HG03439 (cell line): ENCODE data around the gene PDIK1L.

ENCODE experiments used
- ATAC-seq: cut with Tn5 transposase; IDR thresholded peaks from one replicate; pipeline ENCODE4 v1.9.1; 2021; ENCODE audit warnings: mild to moderate bottlenecking, moderate library complexity; ENCODE audit not compliant: unreplicated experiment

Gene PDIK1L

DNA sequence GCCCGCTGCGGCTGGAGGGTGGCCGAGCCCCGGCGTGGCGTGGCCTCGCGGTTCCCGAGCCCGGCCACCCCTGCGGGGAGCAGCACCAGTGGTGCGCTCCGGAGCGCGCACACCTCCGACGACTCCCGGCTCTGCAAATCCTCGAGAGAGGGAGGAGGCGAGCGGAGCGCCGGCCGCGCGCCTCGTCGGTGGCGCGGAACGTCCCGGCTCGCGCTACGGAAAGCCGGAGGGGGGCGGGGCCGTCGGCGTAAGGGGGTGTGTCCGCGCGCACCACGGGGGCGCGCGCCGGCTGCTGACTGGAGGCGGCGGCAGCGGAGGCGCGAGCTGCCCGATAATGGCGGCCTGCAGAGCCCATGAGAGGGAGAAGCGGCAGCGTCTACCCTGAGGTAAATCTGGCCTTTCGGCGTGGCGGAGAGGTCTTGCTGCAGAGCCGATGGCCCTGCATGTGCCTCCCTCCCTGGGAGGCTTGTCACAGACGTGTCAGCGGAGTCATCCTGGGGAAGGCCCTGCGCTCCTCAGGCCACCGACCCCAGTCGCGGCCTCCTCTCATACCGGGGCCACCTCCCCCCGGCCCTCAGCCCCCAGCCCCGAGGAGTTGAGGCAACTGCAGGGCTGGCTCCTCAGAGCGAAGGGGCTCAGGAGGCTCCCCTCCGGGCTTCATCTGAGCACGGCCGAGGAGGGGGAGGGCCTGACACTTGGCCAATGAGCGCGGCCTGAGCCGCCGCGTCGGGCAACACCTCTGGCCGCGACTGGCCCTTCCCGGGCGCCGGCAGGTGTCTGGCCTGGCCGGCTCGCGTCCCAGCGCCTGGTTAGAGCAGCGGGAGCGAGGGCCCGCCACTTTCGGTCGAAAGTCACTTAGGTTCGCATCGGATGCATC lies at the start of gene PDIK1L:
Gene PDIK1L (plus strand): TSS at position 295 of the 877 bp plus-strand sequence. CDS start 2,485 bp downstream, outside the sequence.
- ATAC-seq = peak; percentile 70

DNA sequence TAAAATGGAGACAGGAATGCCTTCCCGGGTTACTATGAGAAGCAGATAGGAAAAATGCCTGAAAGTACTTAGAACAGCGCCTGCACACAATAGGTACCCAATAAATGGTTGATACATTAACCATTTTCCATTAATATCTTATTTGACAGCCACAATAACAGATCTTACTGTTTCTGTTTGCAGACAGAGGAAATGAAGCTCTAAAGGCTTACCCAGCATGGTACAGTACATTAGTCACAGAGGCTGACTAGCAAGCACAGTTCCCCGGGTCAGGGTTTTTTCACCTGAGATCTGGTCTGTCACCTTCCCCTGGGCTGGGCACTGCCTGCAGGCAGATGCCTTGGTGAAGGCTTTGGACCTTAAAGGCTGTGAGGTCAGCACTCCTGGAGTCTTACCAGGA lies 47.1 kb upstream of the PDIK1L start:
- ATAC-seq = no peak

GRCh38 chr1:26066160-26066559 lies 45.5 kb upstream of the PDIK1L start:
- ATAC-seq = no peak

DNA sequence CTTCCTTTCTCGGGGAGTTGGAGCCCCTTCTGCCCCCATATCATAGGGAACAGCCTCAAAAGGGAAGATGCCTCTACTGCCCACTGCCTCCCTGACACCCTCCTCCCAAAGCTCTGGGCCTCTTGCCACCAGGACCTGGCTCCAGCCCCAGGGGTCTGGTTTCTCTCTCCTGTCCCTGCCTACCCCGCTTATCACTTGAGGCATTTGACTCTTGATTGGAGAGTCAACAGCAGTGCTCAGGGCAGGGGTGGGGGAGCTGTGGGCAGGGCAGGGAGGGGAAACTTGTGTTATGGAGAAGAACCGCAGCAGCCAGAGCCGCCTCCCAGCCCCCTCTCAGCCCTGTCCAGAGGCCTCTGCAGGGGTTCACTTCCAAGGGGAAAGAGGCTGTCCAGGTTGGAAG lies 44.8 kb upstream of the PDIK1L start:
- no peak for ATAC-seq

DNA sequence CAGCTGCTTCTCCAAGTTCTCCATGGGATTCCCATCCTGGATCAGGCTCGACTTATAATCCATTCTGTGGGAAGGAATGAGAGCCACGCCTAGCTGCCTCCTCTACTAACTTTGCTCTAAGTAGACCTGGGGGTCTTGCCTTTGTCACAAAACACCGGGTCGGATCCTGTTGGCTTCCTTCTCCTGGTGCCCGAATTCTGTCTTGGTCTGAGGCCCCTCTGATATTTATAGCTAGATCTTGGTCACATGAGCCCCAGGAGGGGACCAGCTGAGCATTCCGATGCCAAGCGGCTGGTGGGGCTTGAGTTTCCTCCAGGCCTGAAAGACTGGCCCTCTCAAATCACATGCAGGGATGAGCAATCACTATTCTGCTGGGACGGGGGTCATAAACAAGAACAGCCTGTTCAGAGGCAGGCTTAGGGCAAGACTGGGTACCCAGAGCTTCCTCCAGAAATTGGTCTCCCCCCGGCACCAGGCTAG lies 44.2 kb upstream of the PDIK1L start, which contains the start of gene TRIM63:
Gene TRIM63 (minus strand): TSS at position 199 of the 480 bp plus-strand sequence. CDS start 136 bp downstream, at position 63.
- no peak for ATAC-seq

DNA sequence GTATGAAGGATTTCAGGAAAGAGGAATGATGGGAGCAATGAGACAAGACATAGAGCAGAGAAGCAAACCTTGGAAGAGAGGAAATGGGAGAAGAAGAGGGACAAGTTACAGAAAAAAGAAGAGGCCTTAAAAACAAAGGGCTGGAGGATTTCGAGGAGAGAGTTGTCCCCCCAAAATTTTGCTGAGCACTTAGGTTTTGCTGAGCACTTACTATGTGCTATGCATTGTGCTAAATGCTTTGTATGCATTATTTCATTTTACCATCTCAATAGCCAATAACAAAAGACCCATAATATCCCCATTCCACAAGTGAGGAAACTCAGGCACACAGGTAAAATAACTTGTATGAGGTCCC lies 41.7 kb upstream of the PDIK1L start:
- no peak for ATAC-seq

GRCh38 chr1:26070296-26070962 lies 41.2 kb upstream of the PDIK1L start:
- no peak for ATAC-seq

DNA sequence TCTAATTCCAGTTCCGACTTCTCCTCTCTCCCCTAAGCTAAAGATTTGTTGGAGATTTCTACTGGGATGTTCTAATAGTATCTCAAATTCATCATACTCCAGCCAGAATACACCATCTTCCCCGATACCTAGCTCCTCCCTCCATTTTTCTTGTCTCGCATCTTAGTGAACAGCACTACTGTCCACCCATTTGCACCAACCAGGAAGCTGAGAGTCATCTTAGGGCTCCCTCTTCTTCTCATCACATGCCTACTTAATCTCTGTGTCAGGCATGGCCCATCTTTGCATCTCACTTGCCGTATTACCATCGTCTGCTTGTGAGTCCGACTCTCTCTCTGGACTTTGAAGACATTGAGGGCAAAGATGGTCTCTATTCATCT lies 40.7 kb upstream of the PDIK1L start:
- ATAC-seq = no peak

DNA sequence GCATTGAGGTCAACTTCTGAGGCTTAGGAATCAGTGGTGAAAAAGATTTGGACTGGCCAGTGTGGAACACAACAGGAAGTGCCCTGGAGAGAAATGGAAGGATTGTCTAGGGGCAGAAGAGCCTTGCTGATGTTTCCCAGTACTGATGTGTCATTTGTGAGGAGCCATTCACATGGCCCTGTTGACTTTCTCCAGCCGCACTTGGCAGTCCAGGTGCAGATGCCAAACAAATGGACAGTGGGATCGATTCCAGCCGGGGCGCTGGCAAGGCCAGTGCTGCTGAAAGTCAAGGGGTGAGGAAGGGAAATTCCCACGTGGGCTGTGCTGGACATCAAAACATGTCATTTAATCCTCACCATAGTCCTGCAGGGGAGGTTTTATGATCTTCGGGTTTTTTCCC lies 39.3 kb upstream of the PDIK1L start:
- no peak for ATAC-seq

GRCh38 chr1:26075421-26076144 lies 36.0 kb upstream of the PDIK1L start:
- ATAC-seq = no peak

DNA sequence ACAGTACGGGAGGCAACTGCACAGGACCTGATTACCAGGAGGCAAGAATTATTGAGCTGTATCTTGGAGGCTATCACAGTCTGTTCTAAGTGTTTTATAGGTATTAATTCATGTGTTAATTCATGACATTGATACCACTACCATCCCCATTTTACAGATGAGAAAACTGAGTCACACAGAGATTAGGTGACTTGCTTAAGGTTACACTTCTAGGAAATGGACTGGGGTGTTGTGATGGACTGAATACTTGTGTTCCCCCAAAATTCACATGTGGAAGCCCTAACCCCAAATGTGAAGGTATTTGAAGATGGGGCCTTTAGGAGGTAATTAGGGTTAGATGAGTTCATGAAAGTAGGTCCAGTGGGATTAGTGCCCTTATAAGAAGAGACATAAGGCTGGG lies 34.1 kb upstream of the PDIK1L start:
- ATAC-seq = no peak

- no peak for ATAC-seq
Measured at GRCh38 chr1:26078286-26079177, 33.1 kb upstream of the PDIK1L start.

- no peak for ATAC-seq
Measured at GRCh38 chr1:26079178-26079563, 32.5 kb upstream of the PDIK1L start.

GRCh38 chr1:26079960-26080814 lies 31.4 kb upstream of the PDIK1L start:
- ATAC-seq = no peak

- ATAC-seq = no peak
Measured at GRCh38 chr1:26081267-26082019, 30.2 kb upstream of the PDIK1L start.

- ATAC-seq = no peak
Measured at GRCh38 chr1:26082020-26082350, 29.6 kb upstream of the PDIK1L start.

- ATAC-seq = no peak
Measured at GRCh38 chr1:26083208-26083607, 28.4 kb upstream of the PDIK1L start.

DNA sequence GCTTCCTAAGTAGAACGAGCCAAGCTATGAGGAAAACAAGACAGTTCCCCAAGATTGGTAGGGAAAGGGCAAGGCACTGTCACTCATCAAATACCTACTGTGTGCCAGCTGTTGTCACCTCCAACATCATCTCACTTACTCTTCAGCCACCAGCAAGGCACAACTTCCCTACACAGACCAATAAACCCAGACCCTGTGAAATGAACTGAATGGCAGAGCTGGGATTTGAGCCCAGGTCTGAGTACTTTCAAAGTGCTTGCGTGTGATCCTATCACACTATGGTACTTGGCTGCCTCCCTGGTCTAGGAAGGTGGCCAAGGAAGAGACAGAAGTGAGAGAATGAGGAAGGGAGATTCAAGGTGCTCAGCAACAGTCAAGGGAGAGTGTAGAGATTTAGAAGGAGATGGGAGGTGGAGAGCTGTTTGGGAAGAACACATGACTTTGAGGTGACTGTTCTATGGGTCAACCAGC lies 27.5 kb upstream of the PDIK1L start:
- no peak for ATAC-seq

- no peak for ATAC-seq
Measured at GRCh38 chr1:26084844-26085243, 26.8 kb upstream of the PDIK1L start.
